HepG2 (cell line): ENCODE data around the gene TMEM174. TPM values are rescaled to one million over a fixed set of nuclear protein-coding genes. Genes with fewer than 3 reads are reported as not detected.

Source experiments
- ATAC-seq: fragments of 200-7000 bp; cut with Tn5 transposase; 3 replicates; pipeline ENCODE4 v1.9.1; 2020; ENCODE audit warnings: mild to moderate bottlenecking, moderate library complexity
- BruUV-seq: library from RNA; stranded (reverse); fragments of 400-500 nt; replicated peaks from 2 replicates; lab custom pipeline; 2021; lab: Mats Ljungman, UMichigan
- CTCF ChIA-PET: fragments of 300-600 bp; formaldehyde crosslinking; extraction: SDS; loops from one replicate; lab custom pipeline; 2021; ENCODE audit warnings: low total read pairs, inconsistent platforms, low intra/inter-chr PET ratio; lab: Yijun Ruan, JAX
- POLR2A ChIA-PET: fragments of 350-600 bp; sonication (Branson Sonifier 250); formaldehyde crosslinking; loops from one replicate; lab custom pipeline; 2020; ENCODE audit warnings: antibody characterized with exemption, inconsistent platforms; lab: Yijun Ruan, JAX
- DNase-seq: peaks from one replicate; pipeline ENCODE4 v3.0.0-alpha.2; 2015; ENCODE audit warnings: low spot score
- FAIRE-seq: peaks from 3 replicates; lab custom pipeline; 2011; peaks lifted over from hg19 to GRCh38; lab: Jason Lieb, UNC
- H2AFZ ChIP-seq: one replicate; pipeline ENCODE4 v1.6.1; 2011; ENCODE audit warnings: low read length, inconsistent platforms
- H3K27ac ChIP-seq: fragments of 300-600 bp; 3 replicates; pipeline ENCODE4 v1.8.0; 2011; ENCODE audit warnings: mixed run types, mild to moderate bottlenecking, mixed read lengths, low read length, inconsistent platforms; ENCODE audit not compliant: insufficient read depth; ENCODE audit errors: extremely low read length
- H3K27me3 ChIP-seq, 2 experiments: fragments of 200-600 bp in 1 of 2; 2 replicates in 1 of 2; 3 replicates in 1 of 2; pipeline versions ENCODE4 v1.6.0 to v1.8.0; 2011; ENCODE audit warnings: low read length in 2 of 2, mild to moderate bottlenecking in 2 of 2, moderate library complexity in 2 of 2, inconsistent platforms in 1 of 2; ENCODE audit not compliant: insufficient read depth in 2 of 2, control insufficient read depth in 1 of 2
- H3K36me3 ChIP-seq, 2 experiments: fragments of 200-600 bp in 1 of 2; replicated peaks in 1 of 2; 2 replicates in 1 of 2; 3 replicates in 1 of 2; pipeline versions ENCODE4 v1.5.1 to v1.8.0; 2011; ENCODE audit warnings: low read length in 2 of 2, inconsistent platforms in 1 of 2; ENCODE audit not compliant: insufficient read depth in 2 of 2, control insufficient read depth in 1 of 2
- H3K4me1 ChIP-seq: 2 replicates; pipeline ENCODE4 v1.5.1; 2012; ENCODE audit warnings: low read length, inconsistent platforms; ENCODE audit not compliant: insufficient read depth
- H3K4me2 ChIP-seq: 2 replicates; pipeline ENCODE4 v1.6.0; 2011; ENCODE audit warnings: low read depth, low read length, inconsistent platforms
- H3K4me3 ChIP-seq, 3 experiments: fragments of 200-600 bp in 1 of 3; sonication (generic), shearing (Covaris generic) in 1 of 3; replicated peaks in 1 of 3; 2 replicates each; pipeline ENCODE4 v1.5.1; 2011 to 2016; ENCODE audit warnings: low read length in 3 of 3, inconsistent platforms in 2 of 3, low read depth in 2 of 3, mild to moderate bottlenecking in 2 of 3, control low read depth in 1 of 3, mixed read lengths in 1 of 3; ENCODE audit not compliant: insufficient read depth in 1 of 3
- H3K79me2 ChIP-seq: one replicate; pipeline ENCODE4 v1.6.1; 2011; ENCODE audit warnings: low read length, inconsistent platforms; ENCODE audit not compliant: insufficient read depth
- H3K9ac ChIP-seq: 2 replicates; pipeline ENCODE4 v1.6.0; 2011; ENCODE audit warnings: mild to moderate bottlenecking, low read depth, low read length, inconsistent platforms; ENCODE audit not compliant: insufficient read depth
- H3K9me3 ChIP-seq: 2 replicates; pipeline ENCODE4 v1.5.1; 2012; ENCODE audit warnings: mild to moderate bottlenecking, low read length
- H4K20me1 ChIP-seq: 2 replicates; pipeline ENCODE4 v1.6.0; 2011; ENCODE audit warnings: inconsistent platforms, mild to moderate bottlenecking, low read length, moderate library complexity; ENCODE audit not compliant: insufficient read depth
- KIAA2018 ChIP-seq: sonication (generic); formaldehyde crosslinking; IDR thresholded peaks from 2 replicates; pipeline ENCODE4 v1.5.0; 2020; ENCODE audit warnings: mild to moderate bottlenecking, missing genetic modification reagents, borderline replicate concordance
- SMARCE1 ChIP-seq: fragments of 450-650 bp; IDR thresholded peaks from 2 replicates; pipeline ENCODE4 v1.6.1; 2017; ENCODE audit warnings: borderline replicate concordance
- ZNF510 ChIP-seq: sonication (generic); formaldehyde crosslinking; IDR thresholded peaks from 2 replicates; pipeline ENCODE4 v1.4.0; 2020; ENCODE audit warnings: low read depth, mild to moderate bottlenecking, missing genetic modification reagents
- ZNF576 ChIP-seq: sonication (generic); formaldehyde crosslinking; IDR thresholded peaks from 2 replicates; pipeline ENCODE4 v1.4.0; 2020; ENCODE audit warnings: mild to moderate bottlenecking, missing genetic modification reagents
- WGBS: methylation state at CpG from one replicate; pipeline ENCODE4 v1.1.6; 2017; ENCODE audit warnings: low lambda C conversion rate; 5-methylcytosine and 5-hydroxymethylcytosine counted together
- in situ Hi-C: cut with HindIII; loops from 2 replicates; pipeline ENCODE4 v1.10.0; 2017; ENCODE audit warnings: low pct_unique_long_range_greater_than_20kb; ENCODE audit not compliant: extremely low pct_ligation_motif_present
- intact Hi-C: fragments of 100-400 bp; cut with micrococcal nuclease; formaldehyde crosslinking; loops from one replicate; pipeline ENCODE4 v1.10.0; 2022; ENCODE audit not compliant: unreplicated experiment
- polyA plus RNA-seq, 8 experiments: library from polyadenylated mRNA; depleted of rRNA in 3 of 8; stranded (reverse) in 7 of 8; unstranded in 1 of 8; fragments of >200 nt; fragmentation: Illumina TruSeq in 4 of 8; extraction: Trizol in 4 of 8; gene quantifications; 2 replicates each; pipeline versions ENCODE4 v1.2.1 to v1.2.3, GENCODE V29; 2011 to 2016; ENCODE audit warnings: low read depth in 4 of 8, missing spikeins in 1 of 8, mixed read lengths in 1 of 8; ENCODE audit not compliant: insufficient read depth in 1 of 8
- total RNA-seq, 5 experiments: library from RNA; depleted of rRNA; stranded (reverse); fragments of >200 nt; fragmentation: Illumina TruSeq; extraction: Trizol; gene quantifications; 2 replicates each; pipeline ENCODE4 v1.2.3, GENCODE V29; 2016; ENCODE audit warnings: low read depth in 1 of 5

TMEM174 gene
- total and polyA plus RNA-seq, 2 of the 13 experiments (the other 11 are each of a cell fraction or from before 2014, with no cell fraction given): not detected

GRCh38 chr5:73176250-73176649 is 3.3 kb downstream of the TMEM174 start:
- POLR2A ChIA-PET: no interaction called here
- no peak overlapping the region for H2AFZ ChIP-seq
- TF ChIP-seq ZNF510 (CRISPR knock-in tag) (no peak), SMARCE1 (no peak), KIAA2018 (CRISPR knock-in tag) (no peak), ZNF576 (no peak)
- H3K4me3 ChIP-seq: no peak overlapping the region
- intact Hi-C loops: no loop called here
- CTCF ChIA-PET: no interaction called here
- no peaks in the 10 kb centered on the region for H3K9me3 ChIP-seq
- peaks cover 0 to 26% of the 10 kb centered on the region in 2 experiments; a peak in 2 of 5 replicates for H3K27me3 ChIP-seq
- no peaks in the 10 kb centered on the region for H3K79me2 ChIP-seq
- DNase-seq: no peak
- H3K27ac ChIP-seq: no peak overlapping the region
- in situ Hi-C loops: no loop called here
- no peak for FAIRE-seq
- no peak for ATAC-seq
- no peaks in the 10 kb centered on the region for H3K36me3 ChIP-seq
- 25% methylated on average over 2 of the region's 2 CpGs for WGBS
- H3K9ac ChIP-seq: no peak overlapping the region
- no peaks in the 10 kb centered on the region for H3K4me1 ChIP-seq
- BruUV-seq: no TSS peak
- H3K4me2 ChIP-seq: no peak overlapping the region
- H4K20me1 ChIP-seq: no peaks in the 10 kb centered on the region
